Measurements from ENCODE around the gene CAB39. TPM values are rescaled to one million over a fixed set of nuclear protein-coding genes. Genes with fewer than 3 reads are reported as not detected.

CAB39 gene
- total and polyA plus RNA-seq, 2 of the 8 experiments (the other 6 are each of a cell fraction or from before 2014, with no cell fraction given) = 16.4 to 50.5 TPM

DNA sequence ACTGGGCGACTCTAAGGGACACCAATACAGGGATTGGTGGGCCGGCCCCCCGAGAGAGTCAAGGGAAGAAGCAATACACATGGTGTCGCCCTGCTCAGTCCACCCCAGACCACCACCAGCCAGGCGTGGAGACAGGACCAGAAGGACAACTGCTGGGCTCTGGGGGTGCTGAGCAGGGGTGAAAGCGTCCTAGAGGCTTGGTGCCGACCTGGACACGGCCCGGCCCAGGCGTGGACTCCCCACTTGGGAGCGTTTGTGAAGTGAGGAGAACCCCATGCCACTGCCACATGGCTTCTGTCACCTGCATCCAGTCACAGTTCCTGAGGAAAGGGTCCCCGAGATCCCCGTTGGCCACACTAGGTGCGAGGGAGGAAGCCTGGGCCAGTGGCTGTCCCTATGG lies 116.7 kb downstream of the CAB39 start:
- no peak overlapping the region for H2BK5ac ChIP-seq (ENCODE audit: low read depth, low read length)
- no peak overlapping the region for H2AFZ ChIP-seq (ENCODE audit: low read length)
- ChIA-PET POLR2A (ENCODE audit: partially characterized antibody) (no interaction called here), CTCF (ENCODE audit: partially characterized antibody) (interaction anchor here (1.9 to 9.9 kb wide), 2 partner anchors 18 to 95 kb away, joined by 5 to 56 read pairs; partner anchors contain the start of gene GPR55)
- 96% methylated on average over 13 of the region's 14 CpGs; no CpG with 5 or more reads in 1 of the 2 experiments for WGBS, 2 experiments (ENCODE audit: extremely low coverage in 1 of 2, insufficient coverage in 1 of 2, insufficient read length in 1 of 2, insufficient replicate concordance in 2 of 2, low coverage in 1 of 2, low lambda C conversion rate in 2 of 2, missing lambda C conversion rate in 1 of 2)
- H3K18ac ChIP-seq (ENCODE audit: extremely low read depth, low read length) = no peak overlapping the region
- H2BK120ac ChIP-seq (replicated peaks; ENCODE audit: low read depth, low read length) = no peak overlapping the region
- no peak overlapping the region for H3K9ac ChIP-seq (replicated peaks in 1 of 4; ENCODE audit: extremely low read depth in 1 of 4, low read depth in 3 of 4, low read length in 3 of 4)
- H3K36me3 ChIP-seq (ENCODE audit: control insufficient read depth in 2 of 4, insufficient read depth in 4 of 4, low read length in 3 of 4) = no peaks in the 10 kb centered on the region
- peak overlapping the region; percentile 87; the same call in 1 of the 2 replicates for H4K8ac ChIP-seq (ENCODE audit: extremely low read depth, insufficient read depth, low read length)
- no peak overlapping the region for H3K23ac ChIP-seq (ENCODE audit: insufficient read length)
- no peak overlapping the region for H4K5ac ChIP-seq (ENCODE audit: insufficient read length, low read depth, low read length)
- no peak overlapping the region for H3K27ac ChIP-seq (ENCODE audit: low read depth, low read length)
- no peaks in the 10 kb centered on the region for H3K79me1 ChIP-seq (ENCODE audit: low read depth, low read length)
- H4K91ac ChIP-seq (replicated peaks; ENCODE audit: insufficient read length, low read length) = no peak overlapping the region
- H3K23me2 ChIP-seq (ENCODE audit: low read depth, low read length) = no peaks in the 10 kb centered on the region
- H2BK20ac ChIP-seq (ENCODE audit: low read length) = no peak overlapping the region
- no peak for TF ChIP-seq TBP (IDR thresholded peaks at IDR 0.05; ENCODE audit: low read depth, low read length)
- no peak for TF ChIP-seq RNF2 (IDR thresholded peaks at IDR 0.05; ENCODE audit: borderline replicate concordance, low read depth, low read length, missing control alignments, poor library complexity, severe bottlenecking)
- TF ChIP-seq CEBPB (IDR thresholded peaks at IDR 0.05; ENCODE audit: low read depth, low read length) = no peak
- TF ChIP-seq, protein P1, sequence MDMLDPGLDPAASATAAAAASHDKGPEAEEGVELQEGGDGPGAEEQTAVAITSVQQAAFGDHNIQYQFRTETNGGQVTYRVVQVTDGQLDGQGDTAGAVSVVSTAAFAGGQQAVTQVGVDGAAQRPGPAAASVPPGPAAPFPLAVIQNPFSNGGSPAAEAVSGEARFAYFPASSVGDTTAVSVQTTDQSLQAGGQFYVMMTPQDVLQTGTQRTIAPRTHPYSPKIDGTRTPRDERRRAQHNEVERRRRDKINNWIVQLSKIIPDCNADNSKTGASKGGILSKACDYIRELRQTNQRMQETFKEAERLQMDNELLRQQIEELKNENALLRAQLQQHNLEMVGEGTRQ (IDR thresholded peaks at IDR 0.05; ENCODE audit: low read length) = no peak
- no peak for TF ChIP-seq YY1 (IDR thresholded peaks at IDR 0.05; ENCODE audit: low read depth, low read length)
- TF ChIP-seq SP2 (IDR thresholded peaks at IDR 0.05; ENCODE audit: low read length) = no peak
- TF ChIP-seq SUZ12 (IDR thresholded peaks at IDR 0.05; ENCODE audit: low read length) = no peak
- TF ChIP-seq TCF12 (IDR thresholded peaks at IDR 0.05; ENCODE audit: low read depth, low read length) = no peak
- TF ChIP-seq NANOG (IDR thresholded peaks at IDR 0.05; ENCODE audit: insufficient read depth, low read depth, low read length, poor library complexity, severe bottlenecking) = no peak
- TF ChIP-seq, protein P2, sequence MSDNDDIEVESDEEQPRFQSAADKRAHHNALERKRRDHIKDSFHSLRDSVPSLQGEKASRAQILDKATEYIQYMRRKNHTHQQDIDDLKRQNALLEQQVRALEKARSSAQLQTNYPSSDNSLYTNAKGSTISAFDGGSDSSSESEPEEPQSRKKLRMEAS (IDR thresholded peaks at IDR 0.05) = no peak
- no peak for TF ChIP-seq CHD1 (IDR thresholded peaks at IDR 0.05; ENCODE audit: low read depth, low read length)
- TF ChIP-seq SP4 (IDR thresholded peaks at IDR 0.05; ENCODE audit: low read length) = no peak
- TF ChIP-seq, protein P3, sequence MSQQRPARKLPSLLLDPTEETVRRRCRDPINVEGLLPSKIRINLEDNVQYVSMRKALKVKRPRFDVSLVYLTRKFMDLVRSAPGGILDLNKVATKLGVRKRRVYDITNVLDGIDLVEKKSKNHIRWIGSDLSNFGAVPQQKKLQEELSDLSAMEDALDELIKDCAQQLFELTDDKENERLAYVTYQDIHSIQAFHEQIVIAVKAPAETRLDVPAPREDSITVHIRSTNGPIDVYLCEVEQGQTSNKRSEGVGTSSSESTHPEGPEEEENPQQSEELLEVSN (IDR thresholded peaks at IDR 0.05) = no peak
- peaks cover 0 to 2% (median 0%) of the 10 kb centered on the region in 4 experiments; a peak in 1 of 7 replicates for H3K4me1 ChIP-seq (replicated peaks in 1 of 4; ENCODE audit: control insufficient read depth in 3 of 4, insufficient read depth in 4 of 4, low read length in 3 of 4)
- DNase-seq (ENCODE audit: low read depth in 1 of 2, low spot score in 2 of 2) (no peak), FAIRE-seq (no peak)
- no peak overlapping the region for H2AK5ac ChIP-seq (ENCODE audit: low read depth, low read length)
- H3K4ac ChIP-seq (replicated peaks; ENCODE audit: insufficient read length, low read depth, low read length) = no peak overlapping the region
- no peak overlapping the region for H3K56ac ChIP-seq (replicated peaks; ENCODE audit: insufficient read length, low read depth, low read length)
- no peak overlapping the region for H3K14ac ChIP-seq (ENCODE audit: insufficient read length)
- no peak overlapping the region for H3K4me3 ChIP-seq (ENCODE audit: extremely low read depth in 1 of 4, insufficient read depth in 2 of 4, low read depth in 3 of 4, low read length in 4 of 4)
- no peak overlapping the region for H3K4me2 ChIP-seq (ENCODE audit: insufficient read depth in 1 of 2, low read depth in 2 of 2, low read length in 2 of 2)
- H3K27me3 ChIP-seq (replicated peaks in 1 of 4; ENCODE audit: control insufficient read depth in 3 of 4, extremely low read depth in 1 of 4, insufficient read depth in 3 of 4, low read length in 3 of 4) = no peaks in the 10 kb centered on the region; a peak in 2 of 7 replicates
- peak overlapping the region; percentile 39; the same call in 1 of the 2 replicates for H2BK12ac ChIP-seq (ENCODE audit: low read depth, low read length)
- no peaks in the 10 kb centered on the region for H4K20me1 ChIP-seq (replicated peaks in 1 of 2; ENCODE audit: control insufficient read depth in 1 of 2, insufficient read depth in 2 of 2, low read length in 2 of 2)
- no peaks in the 10 kb centered on the region for H3K79me2 ChIP-seq (ENCODE audit: control insufficient read depth in 1 of 2, insufficient read depth in 2 of 2, low read length in 2 of 2)
- H2BK15ac ChIP-seq (ENCODE audit: low read length) = no peak overlapping the region
- H3K9me3 ChIP-seq (ENCODE audit: insufficient read depth in 2 of 2, low read depth in 1 of 2, low read length in 1 of 2) = no peaks in the 10 kb centered on the region

All from H1 (cell line).